Osteoblast (primary cell): Measurements from ENCODE around the gene METTL3. TPM values are rescaled to one million over a fixed set of nuclear protein-coding genes. Genes with fewer than 3 reads are reported as not detected.

Experiments used
- DNase-seq: peaks from one replicate; pipeline ENCODE4 v3.0.0; 2011; ENCODE audit warnings: low spot score, mixed read lengths; ENCODE audit not compliant: insufficient read length; ENCODE audit errors: missing footprints
- H2AFZ ChIP-seq: 2 replicates; pipeline ENCODE4 v1.6.0; 2011; ENCODE audit warnings: mild to moderate bottlenecking, low read length
- H3K27ac ChIP-seq: 2 replicates; pipeline ENCODE4 v1.5.1; 2011; ENCODE audit warnings: mild to moderate bottlenecking, low read depth, low read length, moderate library complexity
- H3K27me3 ChIP-seq: 2 replicates; pipeline ENCODE4 v1.6.0; 2012; ENCODE audit warnings: mild to moderate bottlenecking, control low read depth, inconsistent platforms, low read length, moderate library complexity; ENCODE audit not compliant: insufficient read depth
- H3K36me3 ChIP-seq: 2 replicates; pipeline ENCODE4 v1.5.1; 2011; ENCODE audit warnings: mild to moderate bottlenecking, low read length, control low read depth, moderate library complexity; ENCODE audit not compliant: insufficient read depth
- H3K4me1 ChIP-seq: 2 replicates; pipeline ENCODE4 v1.5.1; 2011; ENCODE audit warnings: mild to moderate bottlenecking, low read length, control low read depth, moderate library complexity; ENCODE audit not compliant: insufficient read depth
- H3K4me2 ChIP-seq: 2 replicates; pipeline ENCODE4 v1.6.0; 2011; ENCODE audit warnings: mild to moderate bottlenecking, low read length; ENCODE audit not compliant: insufficient read depth
- H3K4me3 ChIP-seq: fragments of 200-600 bp; sonication (generic); 3 replicates; pipeline ENCODE4 v1.5.1; 2012; ENCODE audit warnings: mild to moderate bottlenecking, low read length, inconsistent platforms; ENCODE audit not compliant: insufficient read depth
- H3K79me2 ChIP-seq: 2 replicates; pipeline ENCODE4 v1.6.0; 2012; ENCODE audit warnings: mild to moderate bottlenecking, low read length, control low read depth, inconsistent platforms; ENCODE audit not compliant: insufficient read depth
- H3K9me3 ChIP-seq: 2 replicates; pipeline ENCODE4 v1.5.1; 2011; ENCODE audit warnings: low read depth, low read length, control low read depth
- H4K20me1 ChIP-seq: 2 replicates; pipeline ENCODE4 v1.6.0; 2012; ENCODE audit warnings: mild to moderate bottlenecking, low read length, control low read depth; ENCODE audit not compliant: insufficient read depth
- total RNA-seq: library from RNA; depleted of rRNA; stranded (reverse); fragments of >200 nt; gene quantifications from 2 replicates; pipeline ENCODE4 v1.2.3, GENCODE V29; 2012
- TF ChIP-seq, protein P1 (sequence below): IDR thresholded peaks from 2 replicates; pipeline ENCODE4 v1.5.1; 2011; ENCODE audit warnings: mild to moderate bottlenecking, low read depth, low read length, moderate library complexity; ENCODE audit errors: extremely low read depth

The METTL3 gene
- total RNA-seq, 1 donor: 30.4 TPM

DNA sequence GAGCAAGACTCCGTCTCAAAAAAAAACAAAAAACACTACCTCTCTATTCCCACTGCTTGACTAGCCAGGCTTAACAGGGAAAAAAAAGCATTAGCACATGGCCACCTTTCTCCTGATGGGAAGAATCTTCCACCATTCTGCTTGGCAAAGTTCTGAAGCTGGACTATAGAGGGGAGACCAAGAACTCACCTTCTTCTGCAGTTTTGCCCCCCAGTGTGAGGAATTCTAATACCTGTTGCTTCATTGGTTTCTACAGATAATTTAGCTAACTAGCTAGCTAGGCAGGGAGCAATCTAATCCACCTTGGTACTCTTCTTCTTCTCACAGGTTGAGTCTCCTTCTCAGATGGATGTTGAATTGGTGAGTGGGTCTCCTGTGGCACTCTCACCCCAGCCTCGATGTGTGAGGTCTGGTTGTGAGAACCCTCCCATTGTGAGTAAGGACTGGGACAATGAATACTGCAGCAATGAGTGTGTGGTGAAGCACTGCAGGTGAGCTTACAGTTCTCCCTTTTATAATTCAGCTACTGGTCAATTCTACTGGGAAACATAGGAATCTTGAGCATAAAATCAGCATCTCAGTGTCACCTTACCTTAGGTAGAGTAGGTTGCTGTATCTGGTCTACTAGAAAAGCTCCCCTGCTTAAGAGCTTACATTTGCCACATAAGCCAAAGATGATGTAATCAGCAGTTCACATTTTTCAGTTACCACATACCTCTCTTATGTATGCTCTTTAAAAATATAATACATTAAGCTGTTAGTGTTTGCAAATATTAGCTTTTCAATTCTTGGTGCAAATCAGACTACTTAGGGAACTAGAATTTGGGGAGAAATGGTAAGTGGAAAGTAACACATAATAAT, 16.0 kb downstream of the METTL3 start:
- Histone ChIP-seq H3K27ac (peak overlapping the region; percentile 23), H3K4me1 (no peaks in the 10 kb centered on the region), H2AFZ (no peak overlapping the region), H3K4me3 (no peak overlapping the region), H3K9me3 (no peaks in the 10 kb centered on the region), H3K79me2 (no peaks in the 10 kb centered on the region), H4K20me1 (no peaks in the 10 kb centered on the region), H3K27me3 (no peaks in the 10 kb centered on the region), H3K4me2 (no peak overlapping the region), H3K36me3 (peaks cover 76% of the 10 kb centered on the region)
- TF ChIP-seq, protein P1, sequence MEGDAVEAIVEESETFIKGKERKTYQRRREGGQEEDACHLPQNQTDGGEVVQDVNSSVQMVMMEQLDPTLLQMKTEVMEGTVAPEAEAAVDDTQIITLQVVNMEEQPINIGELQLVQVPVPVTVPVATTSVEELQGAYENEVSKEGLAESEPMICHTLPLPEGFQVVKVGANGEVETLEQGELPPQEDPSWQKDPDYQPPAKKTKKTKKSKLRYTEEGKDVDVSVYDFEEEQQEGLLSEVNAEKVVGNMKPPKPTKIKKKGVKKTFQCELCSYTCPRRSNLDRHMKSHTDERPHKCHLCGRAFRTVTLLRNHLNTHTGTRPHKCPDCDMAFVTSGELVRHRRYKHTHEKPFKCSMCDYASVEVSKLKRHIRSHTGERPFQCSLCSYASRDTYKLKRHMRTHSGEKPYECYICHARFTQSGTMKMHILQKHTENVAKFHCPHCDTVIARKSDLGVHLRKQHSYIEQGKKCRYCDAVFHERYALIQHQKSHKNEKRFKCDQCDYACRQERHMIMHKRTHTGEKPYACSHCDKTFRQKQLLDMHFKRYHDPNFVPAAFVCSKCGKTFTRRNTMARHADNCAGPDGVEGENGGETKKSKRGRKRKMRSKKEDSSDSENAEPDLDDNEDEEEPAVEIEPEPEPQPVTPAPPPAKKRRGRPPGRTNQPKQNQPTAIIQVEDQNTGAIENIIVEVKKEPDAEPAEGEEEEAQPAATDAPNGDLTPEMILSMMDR: no peak
- DNase-seq: no peak

DNA sequence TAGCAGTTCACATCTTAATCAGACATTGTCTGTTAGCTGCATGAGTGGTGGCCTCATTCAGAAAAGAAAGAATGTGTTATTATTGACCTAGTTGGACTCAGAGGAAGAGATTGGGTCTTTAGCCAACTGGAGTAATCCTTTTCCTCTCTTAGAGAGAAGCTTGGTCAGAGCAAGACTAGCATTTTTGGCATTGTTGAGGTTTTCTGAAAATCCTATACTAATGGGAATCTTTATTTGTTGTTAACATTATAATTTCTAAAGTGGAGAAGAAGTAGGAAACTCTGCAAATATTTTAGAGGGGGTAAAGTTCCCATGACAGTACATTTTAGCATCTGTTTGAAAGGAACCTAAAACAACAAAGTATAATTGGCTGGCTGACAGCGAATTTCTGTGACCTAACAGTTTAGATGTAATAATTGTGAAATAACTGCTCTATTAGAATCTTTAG, 24.5 kb downstream of the METTL3 start:
- Histone ChIP-seq H3K4me2 (peak overlapping the region; percentile 19), H3K4me1 (peaks cover 3% of the 10 kb centered on the region), H3K4me3 (no peak overlapping the region), H3K27ac (peak overlapping the region; percentile 26), H3K79me2 (peaks cover 31% of the 10 kb centered on the region), H3K9me3 (no peaks in the 10 kb centered on the region), H4K20me1 (peaks cover 7% of the 10 kb centered on the region), H3K27me3 (no peaks in the 10 kb centered on the region), H2AFZ (no peak overlapping the region), H3K36me3 (peaks cover 29% of the 10 kb centered on the region)
- DNase-seq: peak; percentile 85
- TF ChIP-seq, protein P1: no peak

DNA sequence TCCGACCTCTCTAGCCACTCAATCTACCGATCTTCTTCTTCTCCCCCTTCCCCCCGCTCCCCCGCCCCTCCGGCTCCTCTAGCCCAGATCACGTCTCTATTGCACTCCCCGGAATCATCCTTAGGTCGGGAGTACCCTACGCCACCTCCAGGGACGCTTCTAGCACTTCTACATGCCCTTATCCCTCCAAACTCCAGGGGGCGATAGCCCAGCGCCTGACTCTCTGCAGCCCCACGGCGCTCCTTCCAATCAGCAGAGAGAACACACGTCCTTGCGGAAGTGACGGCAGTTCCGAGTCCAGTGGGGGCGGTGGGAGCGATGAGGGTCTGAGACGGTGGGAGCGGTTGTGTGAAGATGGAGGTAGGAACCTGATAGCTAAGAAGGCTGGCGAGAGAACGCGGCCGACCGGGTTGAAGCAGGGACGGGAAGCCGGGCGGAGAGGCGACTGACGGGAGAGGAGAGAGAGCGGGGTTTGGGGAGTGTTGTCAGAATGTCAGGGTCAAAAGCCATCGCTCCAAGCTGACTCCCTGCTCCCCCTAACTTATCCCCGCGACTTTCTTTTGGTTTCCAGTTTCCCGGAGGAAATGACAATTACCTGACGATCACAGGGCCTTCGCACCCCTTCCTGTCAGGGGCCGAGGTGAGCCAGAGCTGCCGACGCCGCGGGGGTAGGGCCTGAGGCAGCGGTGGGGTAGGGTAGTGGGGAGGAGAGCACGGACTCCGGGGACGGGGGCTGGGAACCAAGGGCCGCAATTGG, 34.0 kb downstream of the METTL3 start, which contains the start of the genes RAB2B and TOX4:
Gene RAB2B (minus strand): TSS at position 35 of the 757 bp plus-strand sequence. CDS start 87 bp downstream, outside the sequence.
Gene TOX4 (plus strand): TSS at position 271 of the 757 bp plus-strand sequence. CDS start 84 bp downstream, at position 355.
- TF ChIP-seq, protein P1: peak; percentile 98
- no peaks in the 10 kb centered on the region for H3K9me3 ChIP-seq
- peak; percentile 96 for DNase-seq
- peak within 1 kb of the TSS; percentile 100 for H3K4me3 ChIP-seq
- peaks cover 9% of the 10 kb centered on the region for H3K36me3 ChIP-seq
- peaks cover 61% of the 10 kb centered on the region for H3K79me2 ChIP-seq
- no peaks in the 10 kb centered on the region for H3K27me3 ChIP-seq
- peaks cover 5% of the 10 kb centered on the region for H4K20me1 ChIP-seq
- H3K4me2 ChIP-seq: peak within 1 kb of the TSS; percentile 97
- peaks cover 20% of the 10 kb centered on the region for H3K4me1 ChIP-seq
- H2AFZ ChIP-seq: peak within 1 kb of the TSS; percentile 97
- H3K27ac ChIP-seq: peak within 1 kb of the TSS; percentile 97
